ENCODE data around the gene ARFGEF3. TPM values are rescaled to one million over a fixed set of nuclear protein-coding genes. Genes with fewer than 3 reads are reported as not detected.

The ARFGEF3 gene
- total RNA-seq, 1 experiment from 2014 or later, result 20.1 TPM

GRCh38 chr6:138201836-138202235 is 40.1 kb downstream of the ARFGEF3 start:
- no peak for TF ChIP-seq JUN (CRISPR knock-in tag; IDR thresholded peaks at IDR 0.05)
- TF ChIP-seq ZSCAN18 (CRISPR knock-in tag; IDR thresholded peaks at IDR 0.05), result no peak
- no peak for TF ChIP-seq CREM (CRISPR knock-in tag; IDR thresholded peaks at IDR 0.05)
- no peak for TF ChIP-seq TP53 (CRISPR knock-in tag; IDR thresholded peaks at IDR 0.05)
- Mint-ChIP-seq H3K27ac (no peak overlapping the region), H3K36me3 (peaks cover 17% of the 10 kb centered on the region; the same call in 1 of the 2 replicates), H3K4me1 (peaks cover 36% of the 10 kb centered on the region), H3K27me3 (ENCODE audit: low read depth) (peaks cover 3% of the 10 kb centered on the region; the same call in 1 of the 2 replicates), H3K4me3 (no peak overlapping the region), H3K9me3 (peaks cover 16% of the 10 kb centered on the region)
- ATAC-seq (no peak), DNase-seq (ENCODE audit: low spot score) (no peak)
- ChIA-PET CTCF (no interaction called here), POLR2A (no interaction called here)

- H3K27ac Mint-ChIP-seq, result no peak overlapping the region
- CTCF ChIA-PET, result no interaction called here
These were observed 41.6 kb downstream of the ARFGEF3 start for GRCh38 chr6:138203315-138203714.

GRCh38 chr6:138204303-138204702 is 42.6 kb downstream of the ARFGEF3 start:
- H3K4me3 Mint-ChIP-seq, result no peak overlapping the region
- POLR2A ChIA-PET, result no interaction called here
- CTCF ChIA-PET, result no interaction called here
- peaks cover 16% of the 10 kb centered on the region for H3K9me3 Mint-ChIP-seq
- H3K4me1 Mint-ChIP-seq, result peaks cover 35% of the 10 kb centered on the region
- H3K27ac Mint-ChIP-seq, result no peak overlapping the region
- no peak for DNase-seq (ENCODE audit: low spot score)
- ATAC-seq, result no peak
- peaks cover 3% of the 10 kb centered on the region; the same call in 1 of the 2 replicates for H3K27me3 Mint-ChIP-seq (ENCODE audit: low read depth)
- H3K36me3 Mint-ChIP-seq, result peaks cover 16% of the 10 kb centered on the region; the same call in 1 of the 2 replicates
- TF ChIP-seq AR (CRISPR knock-in tag; IDR thresholded peaks at IDR 0.05) (no peak), MLX (CRISPR knock-in tag; IDR thresholded peaks at IDR 0.05) (no peak), NR1H2 (CRISPR knock-in tag; IDR thresholded peaks at IDR 0.05) (no peak), ZBTB21 (CRISPR knock-in tag; IDR thresholded peaks at IDR 0.05; ENCODE audit: borderline replicate concordance) (no peak), ZSCAN18 (CRISPR knock-in tag; IDR thresholded peaks at IDR 0.05) (no peak), CBFB (CRISPR knock-in tag; IDR thresholded peaks at IDR 0.05; ENCODE audit: low read depth) (no peak), ELF4 (CRISPR knock-in tag; IDR thresholded peaks at IDR 0.05; ENCODE audit: low read depth) (no peak), ATF1 (CRISPR knock-in tag; IDR thresholded peaks at IDR 0.05) (no peak), PRRX2 (CRISPR knock-in tag; IDR thresholded peaks at IDR 0.05) (no peak), SMAD4 (CRISPR knock-in tag; IDR thresholded peaks at IDR 0.05) (no peak), FOXP4 (CRISPR knock-in tag; IDR thresholded peaks at IDR 0.05) (no peak)

More at GRCh38 chr6:138203315-138203714, 41.6 kb downstream of the ARFGEF3 start:
- peaks cover 3% of the 10 kb centered on the region; the same call in 1 of the 2 replicates for H3K27me3 Mint-ChIP-seq (ENCODE audit: low read depth)
- peaks cover 40% of the 10 kb centered on the region for H3K4me1 Mint-ChIP-seq
- H3K9me3 Mint-ChIP-seq, result peaks cover 16% of the 10 kb centered on the region
- peaks cover 17% of the 10 kb centered on the region; the same call in 1 of the 2 replicates for H3K36me3 Mint-ChIP-seq
- no peak for TF ChIP-seq ZNF317 (CRISPR knock-in tag; IDR thresholded peaks at IDR 0.05; ENCODE audit: borderline replicate concordance, low read depth)
- TF ChIP-seq USF1 (CRISPR knock-in tag; IDR thresholded peaks at IDR 0.05), result no peak
- TF ChIP-seq KAT7 (CRISPR knock-in tag; IDR thresholded peaks at IDR 0.05; ENCODE audit: borderline replicate concordance), result no peak
- TF ChIP-seq HMGXB4 (CRISPR knock-in tag; IDR thresholded peaks at IDR 0.05), result no peak
- no peak for TF ChIP-seq ZMAT4 (CRISPR knock-in tag; IDR thresholded peaks at IDR 0.05)
- no peak overlapping the region for H3K4me3 Mint-ChIP-seq
- POLR2A ChIA-PET, result no interaction called here
- ATAC-seq (no peak), DNase-seq (ENCODE audit: low spot score) (no peak)
